DND-41 (cell line): Measurements from ENCODE around the gene OTUD7B.
A peak's percentile ranks its signal among the peaks of the same experiment; 100 is the strongest.

ENCODE experiments used
- ATAC-seq: fragments of 200-7000 bp; cut with Tn5 transposase; 3 replicates; pipeline ENCODE4 v1.9.1; 2021; ENCODE audit warnings: low read depth; ENCODE audit not compliant: insufficient read depth
- DNase-seq: peaks from one replicate; pipeline ENCODE4 v3.0.0-alpha.2; 2020
- H2AFZ ChIP-seq: 2 replicates; pipeline ENCODE4 v1.6.0; 2012; ENCODE audit warnings: low read depth, low read length
- H3K27ac ChIP-seq: 2 replicates; pipeline ENCODE4 v1.5.1; 2012; ENCODE audit warnings: low read length, inconsistent platforms
- H3K27me3 ChIP-seq: fragments of 200-600 bp; sonication (generic); 2 replicates; pipeline ENCODE4 v1.6.0; 2012; ENCODE audit warnings: low read length, mild to moderate bottlenecking, inconsistent platforms; ENCODE audit not compliant: insufficient read depth, poor library complexity
- H3K36me3 ChIP-seq: 2 replicates; pipeline ENCODE4 v1.5.1; 2012; ENCODE audit warnings: low read length, inconsistent platforms; ENCODE audit not compliant: insufficient read depth
- H3K4me1 ChIP-seq: 2 replicates; pipeline ENCODE4 v1.5.1; 2012; ENCODE audit warnings: mild to moderate bottlenecking, low read length; ENCODE audit not compliant: insufficient read depth
- H3K4me2 ChIP-seq: 2 replicates; pipeline ENCODE4 v1.6.0; 2012; ENCODE audit warnings: mild to moderate bottlenecking, moderate library complexity, low read length, inconsistent platforms; ENCODE audit not compliant: insufficient read depth
- H3K4me3 ChIP-seq, 2 experiments: fragments of 200-600 bp in 1 of 2; shearing (Covaris generic) in 1 of 2; 2 replicates each; pipeline ENCODE4 v1.5.1; 2012 to 2016; ENCODE audit warnings: inconsistent platforms in 2 of 2, low read length in 2 of 2, mild to moderate bottlenecking in 2 of 2, low read depth in 1 of 2, moderate library complexity in 1 of 2
- H3K79me2 ChIP-seq: 2 replicates; pipeline ENCODE4 v1.6.0; 2012; ENCODE audit warnings: low read length, inconsistent platforms; ENCODE audit not compliant: insufficient read depth
- H3K9ac ChIP-seq: 2 replicates; pipeline ENCODE4 v1.6.0; 2012; ENCODE audit warnings: low read depth, mild to moderate bottlenecking, inconsistent platforms, low read length, moderate library complexity
- H3K9me3 ChIP-seq: 2 replicates; pipeline ENCODE4 v1.5.1; 2012; ENCODE audit warnings: low read length, moderate library complexity, mild to moderate bottlenecking, inconsistent platforms; ENCODE audit not compliant: insufficient read depth, severe bottlenecking
- H4K20me1 ChIP-seq: 2 replicates; pipeline ENCODE4 v1.6.0; 2012; ENCODE audit warnings: low read length; ENCODE audit not compliant: insufficient read depth
- CTCF ChIP-seq: IDR thresholded peaks from 2 replicates; pipeline ENCODE4 v1.5.1; 2012; ENCODE audit warnings: borderline replicate concordance, low read length, moderate library complexity, mild to moderate bottlenecking; ENCODE audit not compliant: poor library complexity, severe bottlenecking; ENCODE audit errors: extremely low read depth
- EZH2 ChIP-seq: IDR thresholded peaks from 3 replicates; pipeline ENCODE4 v1.6.1; 2012; ENCODE audit warnings: borderline replicate concordance, low read depth, mild to moderate bottlenecking, moderate library complexity, low read length, inconsistent platforms; ENCODE audit not compliant: severe bottlenecking

The OTUD7B gene

GRCh38 chr1:149927563-149928400 lies 82.7 kb downstream of the OTUD7B start, which contains the start of gene SF3B4:
SF3B4 (minus strand) TSS chr1:149927803; CDS start chr1:149927759, 44 bp downstream.
- Histone ChIP-seq H3K36me3 (peaks cover 44% of the 10 kb centered on the region), H3K4me2 (peak within 1 kb of the TSS; percentile 78), H3K9me3 (no peaks in the 10 kb centered on the region), H4K20me1 (peaks cover 26% of the 10 kb centered on the region), H3K4me3 (peak within 1 kb of the TSS; percentile 94 to 95), H3K27me3 (no peaks in the 10 kb centered on the region), H3K4me1 (peaks cover 37% of the 10 kb centered on the region), H3K79me2 (peaks cover 33% of the 10 kb centered on the region), H3K9ac (peak within 1 kb of the TSS; percentile 91), H2AFZ (peak within 1 kb of the TSS; percentile 85), H3K27ac (peak within 1 kb of the TSS; percentile 96)
- DNase-seq (peak; percentile 97), ATAC-seq (peak; percentile 95)
- no peak for TF ChIP-seq EZH2
- no peak for TF ChIP-seq CTCF

GRCh38 chr1:149927056-149927562 lies 83.4 kb downstream of the OTUD7B start:
- ATAC-seq (no peak), DNase-seq (no peak)
- peaks cover 33% of the 10 kb centered on the region for H3K79me2 ChIP-seq
- H3K9me3 ChIP-seq, result no peaks in the 10 kb centered on the region
- no peaks in the 10 kb centered on the region for H3K27me3 ChIP-seq
- TF ChIP-seq CTCF (no peak), EZH2 (no peak)
- H2AFZ ChIP-seq, result peak overlapping the region; percentile 85
- H4K20me1 ChIP-seq, result peaks cover 26% of the 10 kb centered on the region
- H3K27ac ChIP-seq, result peak overlapping the region; percentile 96
- peak overlapping the region; percentile 94 to 95 for H3K4me3 ChIP-seq
- peaks cover 37% of the 10 kb centered on the region for H3K4me1 ChIP-seq
- H3K36me3 ChIP-seq, result peaks cover 49% of the 10 kb centered on the region
- H3K9ac ChIP-seq, result peak overlapping the region; percentile 91
- peak overlapping the region; percentile 78 for H3K4me2 ChIP-seq

GRCh38 chr1:149926296-149926695 lies 84.2 kb downstream of the OTUD7B start:
- Histone ChIP-seq H4K20me1 (peaks cover 26% of the 10 kb centered on the region), H3K9me3 (no peaks in the 10 kb centered on the region), H2AFZ (no peak overlapping the region), H3K27me3 (no peaks in the 10 kb centered on the region), H3K4me3 (peak overlapping the region; percentile 94 to 95; a peak in 3 of 4 replicates), H3K27ac (no peak overlapping the region), H3K36me3 (peaks cover 53% of the 10 kb centered on the region), H3K4me2 (peak overlapping the region; percentile 78), H3K79me2 (peaks cover 33% of the 10 kb centered on the region), H3K9ac (peak overlapping the region; percentile 91), H3K4me1 (peaks cover 37% of the 10 kb centered on the region)
- DNase-seq (no peak), ATAC-seq (no peak)
- no peak for TF ChIP-seq CTCF
- no peak for TF ChIP-seq EZH2
